ENCODE measurements around the gene FLACC1.
"Not testable (repeated sequence)": the region's sequence is repeated elsewhere in the genome, so short reads cannot be mapped to it uniquely, and the experiment has no call there.

FLACC1 gene

GRCh38 chr2:201348758-201349157 lies 8.4 kb downstream of the FLACC1 start:
- no peak for DNase-seq

- no peak for DNase-seq
Observed at GRCh38 chr2:201347138-201347537, 10.0 kb downstream of the FLACC1 start.

- DNase-seq, result no peak
Observed at GRCh38 chr2:201345625-201346213, 11.4 kb downstream of the FLACC1 start.

GRCh38 chr2:201344663-201345366 lies 12.3 kb downstream of the FLACC1 start:
- no peak for DNase-seq

DNA sequence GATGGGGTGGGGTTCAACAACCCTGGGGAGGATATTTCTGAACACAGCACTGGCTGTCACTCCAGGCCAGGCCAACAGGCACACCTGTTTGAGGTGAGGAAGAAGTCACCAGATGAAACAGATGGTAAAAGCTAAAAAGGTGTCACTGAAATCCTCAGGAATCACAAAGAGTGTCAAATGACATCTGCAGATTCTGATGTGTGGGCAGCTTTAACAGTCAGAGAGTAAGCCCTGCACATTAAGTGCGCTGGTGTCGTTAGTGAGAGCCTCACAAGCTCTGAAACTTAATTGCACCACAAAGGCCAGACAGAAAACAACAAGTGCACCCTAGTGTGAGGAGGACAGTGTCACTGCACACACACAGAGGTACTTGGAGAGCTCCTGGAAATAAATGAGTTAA lies 13.6 kb downstream of the FLACC1 start:
- DNase-seq, result no peak

GRCh38 chr2:201342923-201343322 lies 14.2 kb downstream of the FLACC1 start:
- DNase-seq, result no peak

- DNase-seq, result no peak
Observed at GRCh38 chr2:201329409-201329808, 27.7 kb downstream of the FLACC1 start.

- DNase-seq, result no peak
Observed at GRCh38 chr2:201327678-201328077, 29.5 kb downstream of the FLACC1 start.

DNA sequence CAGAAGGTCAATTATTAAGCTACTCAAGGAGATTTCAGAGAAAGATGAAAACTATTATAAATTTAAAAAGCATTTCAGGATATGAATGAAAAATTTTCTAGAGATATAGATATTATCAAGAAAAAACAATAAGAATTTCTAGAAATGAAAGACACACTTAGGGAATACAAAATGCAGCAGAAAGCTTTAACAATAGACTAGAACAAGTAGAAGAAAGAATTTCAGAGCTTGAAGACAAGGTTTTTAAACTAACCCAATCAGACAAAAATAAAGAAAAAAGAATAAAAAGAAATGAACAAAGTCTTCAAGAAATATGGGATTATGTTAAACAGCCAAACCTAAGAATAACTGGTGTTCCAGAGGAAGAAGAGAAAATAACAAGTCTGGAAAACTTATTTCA lies 34.4 kb downstream of the FLACC1 start:
- no peak for DNase-seq

DNA sequence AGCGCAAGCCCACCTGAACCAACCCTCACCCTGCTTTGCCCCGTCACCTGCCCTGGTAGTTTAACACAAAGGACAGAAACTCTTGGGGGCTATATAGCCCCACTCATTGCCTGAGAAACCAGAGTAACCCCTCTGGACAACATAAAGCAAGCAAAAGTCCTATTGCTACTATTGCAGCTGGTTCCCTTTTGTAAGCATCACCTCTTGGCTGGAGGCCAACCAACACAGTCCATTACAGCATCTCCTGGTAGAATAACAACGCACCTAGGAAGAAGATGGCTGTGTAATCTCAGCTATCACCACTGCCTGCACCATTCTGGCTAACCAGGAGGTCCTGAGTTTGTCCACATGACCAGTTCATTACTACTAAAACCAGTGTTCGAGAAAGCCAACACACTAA lies 36.4 kb downstream of the FLACC1 start:
- no peak for DNase-seq

- no peak for DNase-seq
Observed at GRCh38 chr2:201320257-201320656, 36.9 kb downstream of the FLACC1 start.

GRCh38 chr2:201319511-201319910 lies 37.6 kb downstream of the FLACC1 start:
- no peak for DNase-seq

DNA sequence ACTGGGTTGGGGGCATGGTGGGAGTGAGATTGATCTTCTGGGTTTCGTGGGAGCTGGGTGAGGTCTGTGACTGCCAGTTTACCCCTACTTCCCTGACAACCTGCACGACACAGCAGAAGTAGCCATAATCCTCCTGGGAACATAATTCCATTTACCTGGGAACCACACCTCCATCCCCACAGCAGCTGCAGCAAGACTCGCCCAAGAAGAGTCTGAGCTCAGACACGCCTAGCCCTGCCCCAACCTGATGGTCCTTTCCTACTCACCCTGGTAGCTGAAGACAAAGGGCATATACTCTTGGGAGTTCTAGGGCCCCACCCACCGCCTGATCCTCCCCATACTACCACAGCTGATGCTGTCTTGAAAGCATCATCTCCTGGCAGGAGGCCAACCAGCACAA lies 43.8 kb downstream of the FLACC1 start:
- DNase-seq, result no peak

DNA sequence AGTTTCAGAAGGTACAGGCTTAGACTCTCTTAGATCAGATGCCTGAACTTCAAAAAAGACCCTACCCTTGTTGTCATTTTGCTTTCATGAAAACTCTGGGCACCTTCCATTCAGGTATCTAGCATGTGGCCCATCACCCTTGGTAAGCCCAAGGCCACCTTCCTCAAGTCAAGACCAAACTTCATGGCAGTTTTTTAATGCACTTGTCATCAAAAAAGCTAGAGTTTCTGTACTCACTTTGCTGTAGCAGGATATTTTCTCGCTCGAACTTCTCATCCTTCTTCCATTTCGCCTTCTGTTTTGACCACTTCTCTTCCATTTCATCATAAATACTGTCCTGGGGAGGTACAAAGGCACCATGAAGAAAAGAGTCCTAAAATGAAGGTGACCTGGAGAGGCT lies 48.2 kb downstream of the FLACC1 start:
- DNase-seq, result no peak

GRCh38 chr2:201307876-201308275 lies 49.3 kb downstream of the FLACC1 start:
- no peak for DNase-seq

- not testable (repeated sequence) for DNase-seq
Observed at GRCh38 chr2:201299929-201300328, 57.2 kb downstream of the FLACC1 start.

GRCh38 chr2:201298462-201299052 lies 58.6 kb downstream of the FLACC1 start:
- DNase-seq, result no peak

DNA sequence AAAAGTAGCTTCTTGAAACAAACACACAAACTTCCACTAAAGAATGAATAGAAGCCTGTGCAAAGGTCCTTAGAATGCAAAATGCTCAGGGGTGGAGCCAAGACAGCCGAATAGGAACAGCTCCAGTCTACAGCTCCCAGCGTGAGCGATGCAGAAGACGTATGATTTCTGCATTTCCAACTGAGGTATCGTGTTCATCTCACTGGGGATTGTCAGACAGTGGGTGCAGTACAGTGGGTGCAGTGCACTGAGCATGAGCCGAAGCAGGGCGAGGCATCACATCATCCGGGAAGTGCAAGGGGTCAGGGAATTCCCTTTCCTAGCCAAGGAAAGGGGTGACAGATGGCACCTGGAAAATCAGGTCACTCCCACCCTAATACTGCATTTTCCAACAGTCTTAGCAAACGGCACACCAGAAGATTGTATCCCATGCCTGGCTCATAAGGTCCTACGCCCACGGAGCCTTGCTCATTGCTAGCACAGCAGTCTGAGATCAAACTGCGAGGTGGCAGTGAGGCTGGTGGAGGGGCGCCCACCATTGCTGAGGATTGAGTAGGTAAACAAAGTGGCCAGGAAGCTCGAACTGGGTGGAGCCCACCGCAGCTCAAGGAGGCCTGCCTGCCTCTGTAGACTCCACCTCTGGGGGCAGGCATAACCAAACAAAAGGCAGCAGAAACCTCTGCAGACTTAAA lies 66.5 kb downstream of the FLACC1 start:
- DNase-seq, result not testable (repeated sequence)

DNA sequence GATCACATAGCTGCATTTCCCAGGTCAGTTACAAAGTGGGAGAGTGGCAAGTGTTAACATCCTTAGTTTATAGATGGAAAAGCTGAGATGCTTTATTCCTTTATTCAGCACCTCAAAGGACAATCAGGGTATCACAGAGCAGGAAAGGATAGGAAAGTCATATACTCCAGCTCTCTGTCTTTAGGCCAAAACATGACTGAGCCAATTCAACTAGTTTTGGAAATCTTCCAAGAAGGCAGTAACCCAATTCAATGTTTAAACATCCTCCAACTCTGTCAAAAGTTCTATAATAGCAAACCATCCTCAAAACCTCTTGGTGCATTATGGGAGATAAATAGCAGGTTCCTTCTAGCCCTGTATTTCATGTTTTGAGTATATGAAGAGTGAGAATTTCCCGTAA lies 71.6 kb downstream of the FLACC1 start:
- no peak for DNase-seq

- no peak for DNase-seq
Observed at GRCh38 chr2:201280191-201281040, 76.7 kb downstream of the FLACC1 start.

GRCh38 chr2:201279079-201279478 lies 78.1 kb downstream of the FLACC1 start:
- DNase-seq, result no peak

GRCh38 chr2:201276511-201276910 lies 80.6 kb downstream of the FLACC1 start:
- DNase-seq, result no peak

- DNase-seq, result no peak
Observed at GRCh38 chr2:201275990-201276389, 81.2 kb downstream of the FLACC1 start.

All from T-helper 9 cell (primary cell).